Activated CD8-positive, alpha-beta T cell treated with anti-CD3 and anti-CD28 coated beads for 36 hours (primary cell): ENCODE measurements around the gene PDS5A. TPM values are rescaled to one million over a fixed set of nuclear protein-coding genes. Genes with fewer than 3 reads are reported as not detected.
"Not testable (repeated sequence)": the region's sequence is repeated elsewhere in the genome, so short reads cannot be mapped to it uniquely, and the experiment has no call there.

Experiments used
- ATAC-seq: fragments of 200-7000 bp; cut with Tn5 transposase; one replicate; pipeline ENCODE4 v1.10.0; 2021; ENCODE audit warnings: mild to moderate bottlenecking, moderate library complexity
- CTCF ChIA-PET: fragments of 350-600 bp; sonication (Branson Sonifier 250); formaldehyde crosslinking; loops from one replicate; lab custom pipeline; 2021; ENCODE audit warnings: antibody characterized with exemption; lab: Charles Lee
- POLR2A ChIA-PET: fragments of 350-600 bp; sonication (Branson Sonifier 250); formaldehyde crosslinking; loops from one replicate; lab custom pipeline; 2021; ENCODE audit warnings: antibody characterized with exemption; lab: Charles Lee
- DNase-seq: peaks from one replicate; pipeline ENCODE4 v3.0.0-alpha.2; 2020
- H3K27ac Mint-ChIP-seq: one replicate; pipeline ENCODE4 v1.8.0; 2021; ENCODE audit warnings: mild to moderate bottlenecking, mixed read lengths
- H3K27me3 Mint-ChIP-seq: one replicate; pipeline ENCODE4 v1.8.0; 2021; ENCODE audit warnings: mixed read lengths
- H3K36me3 Mint-ChIP-seq: one replicate; pipeline ENCODE4 v1.8.0; 2021; ENCODE audit warnings: low read depth, mixed read lengths
- H3K4me1 Mint-ChIP-seq: one replicate; pipeline ENCODE4 v1.8.0; 2021; ENCODE audit warnings: low read depth, mixed read lengths
- H3K4me3 Mint-ChIP-seq: one replicate; pipeline ENCODE4 v1.8.0; 2021; ENCODE audit warnings: mild to moderate bottlenecking, moderate library complexity, mixed read lengths
- H3K9me3 Mint-ChIP-seq: one replicate; pipeline ENCODE4 v1.8.0; 2021; ENCODE audit warnings: mixed read lengths
- intact Hi-C: fragments of 100-400 bp; cut with micrococcal nuclease; formaldehyde crosslinking; loops from one replicate; pipeline ENCODE4 v1.10.0; 2022
- total RNA-seq, 2 experiments: library from RNA; stranded (reverse); gene quantifications; one replicate each; pipeline ENCODE4 v1.2.3, GENCODE V29; 2021
- TF ChIP-seq, protein P1 (sequence below): fragments of 200-600 bp; IDR thresholded peaks from one replicate; pipeline ENCODE4 v1.8.0; 2022; ENCODE audit warnings: antibody characterized with exemption, mild to moderate bottlenecking

The PDS5A gene
- total RNA-seq, 2 experiments from 2014 or later, result 105 to 106 TPM

GRCh38 chr4:39846120-39846519 lies 131.6 kb downstream of the PDS5A start:
- DNase-seq (no peak), ATAC-seq (no peak)
- intact Hi-C loops, result no loop called here
- Mint-ChIP-seq H3K4me3 (no peak overlapping the region), H3K4me1 (no peaks in the 10 kb centered on the region), H3K27ac (no peak overlapping the region), H3K9me3 (no peaks in the 10 kb centered on the region), H3K36me3 (peaks cover 23% of the 10 kb centered on the region), H3K27me3 (no peaks in the 10 kb centered on the region)
- POLR2A ChIA-PET, result no interaction called here
- TF ChIP-seq, protein P1, sequence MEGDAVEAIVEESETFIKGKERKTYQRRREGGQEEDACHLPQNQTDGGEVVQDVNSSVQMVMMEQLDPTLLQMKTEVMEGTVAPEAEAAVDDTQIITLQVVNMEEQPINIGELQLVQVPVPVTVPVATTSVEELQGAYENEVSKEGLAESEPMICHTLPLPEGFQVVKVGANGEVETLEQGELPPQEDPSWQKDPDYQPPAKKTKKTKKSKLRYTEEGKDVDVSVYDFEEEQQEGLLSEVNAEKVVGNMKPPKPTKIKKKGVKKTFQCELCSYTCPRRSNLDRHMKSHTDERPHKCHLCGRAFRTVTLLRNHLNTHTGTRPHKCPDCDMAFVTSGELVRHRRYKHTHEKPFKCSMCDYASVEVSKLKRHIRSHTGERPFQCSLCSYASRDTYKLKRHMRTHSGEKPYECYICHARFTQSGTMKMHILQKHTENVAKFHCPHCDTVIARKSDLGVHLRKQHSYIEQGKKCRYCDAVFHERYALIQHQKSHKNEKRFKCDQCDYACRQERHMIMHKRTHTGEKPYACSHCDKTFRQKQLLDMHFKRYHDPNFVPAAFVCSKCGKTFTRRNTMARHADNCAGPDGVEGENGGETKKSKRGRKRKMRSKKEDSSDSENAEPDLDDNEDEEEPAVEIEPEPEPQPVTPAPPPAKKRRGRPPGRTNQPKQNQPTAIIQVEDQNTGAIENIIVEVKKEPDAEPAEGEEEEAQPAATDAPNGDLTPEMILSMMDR, result no peak
- CTCF ChIA-PET, result interaction anchor here (0.9 kb wide), 2 partner anchors 64 to 130 kb away, joined by 3 read pairs; no protein-coding TSS in a partner anchor

- DNase-seq (no peak), ATAC-seq (no peak)
- Mint-ChIP-seq H3K4me3 (no peak overlapping the region), H3K27me3 (no peaks in the 10 kb centered on the region), H3K27ac (no peak overlapping the region), H3K4me1 (no peaks in the 10 kb centered on the region), H3K36me3 (peaks cover 43% of the 10 kb centered on the region), H3K9me3 (no peaks in the 10 kb centered on the region)
- TF ChIP-seq, protein P1, result no peak
- intact Hi-C loops, result no loop called here
- POLR2A ChIA-PET, result no interaction called here
- CTCF ChIA-PET, result no interaction called here
These were observed 135.8 kb downstream of the PDS5A start for GRCh38 chr4:39841894-39842293.

- H3K27me3 Mint-ChIP-seq, H3K9me3 Mint-ChIP-seq, H3K4me3 Mint-ChIP-seq, intact Hi-C loops, ATAC-seq, H3K27ac Mint-ChIP-seq, H3K4me1 Mint-ChIP-seq, CTCF ChIA-PET, DNase-seq: not testable (repeated sequence)
- H3K36me3 Mint-ChIP-seq, result peaks cover 51% of the 10 kb centered on the region
- POLR2A ChIA-PET, result interaction anchor here (0.8 kb wide), 1 partner anchor 38 kb away, joined by 3 read pairs; no protein-coding TSS in a partner anchor
These were observed 137.2 kb downstream of the PDS5A start for GRCh38 chr4:39840516-39840915.

GRCh38 chr4:39840027-39840426 lies 137.7 kb downstream of the PDS5A start:
- TF ChIP-seq, protein P1, result no peak
- H3K36me3 Mint-ChIP-seq, result peaks cover 52% of the 10 kb centered on the region
- no peak for DNase-seq
- ATAC-seq, result no peak
- no peak overlapping the region for H3K27ac Mint-ChIP-seq
- no peaks in the 10 kb centered on the region for H3K4me1 Mint-ChIP-seq
- intact Hi-C loops, result no loop called here
- CTCF ChIA-PET, result no interaction called here
- POLR2A ChIA-PET, result interaction anchor here (1.2 kb wide), 1 partner anchor 11 kb away, joined by 3 read pairs; no protein-coding TSS in a partner anchor
- H3K9me3 Mint-ChIP-seq, result no peaks in the 10 kb centered on the region
- H3K27me3 Mint-ChIP-seq, result no peaks in the 10 kb centered on the region
- H3K4me3 Mint-ChIP-seq, result no peak overlapping the region

DNA sequence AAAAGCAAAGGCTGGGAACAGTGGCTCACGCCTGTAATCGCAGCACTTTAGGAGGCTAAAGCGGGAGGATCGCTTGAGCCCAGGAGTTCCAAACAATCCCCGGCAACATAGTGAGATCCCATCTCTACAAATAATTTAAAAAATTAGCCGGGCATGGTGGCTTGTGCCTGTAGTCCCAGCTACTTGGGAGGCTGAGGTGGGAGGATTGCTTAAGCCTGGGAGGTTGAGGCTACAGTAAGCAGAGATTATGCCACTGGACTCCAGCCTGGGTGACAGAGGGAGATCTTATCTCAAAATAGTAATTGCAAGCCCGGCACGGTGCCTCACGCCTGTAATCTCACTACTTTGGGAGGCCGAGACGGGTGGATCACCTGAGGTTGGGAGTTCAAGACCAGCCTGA lies 139.3 kb downstream of the PDS5A start:
- DNase-seq, intact Hi-C loops, H3K9me3 Mint-ChIP-seq, H3K27ac Mint-ChIP-seq, H3K4me1 Mint-ChIP-seq, H3K4me3 Mint-ChIP-seq, POLR2A ChIA-PET, H3K27me3 Mint-ChIP-seq, ATAC-seq, CTCF ChIA-PET: not testable (repeated sequence)
- H3K36me3 Mint-ChIP-seq, result peaks cover 60% of the 10 kb centered on the region

- Mint-ChIP-seq H3K27ac (no peak overlapping the region), H3K4me1 (no peaks in the 10 kb centered on the region), H3K36me3 (peaks cover 57% of the 10 kb centered on the region), H3K4me3 (no peak overlapping the region), H3K9me3 (no peaks in the 10 kb centered on the region), H3K27me3 (no peaks in the 10 kb centered on the region)
- ChIA-PET CTCF (no interaction called here), POLR2A (interaction anchor here (1.2 kb wide), 1 partner anchor 8 kb away, joined by 4 read pairs; no protein-coding TSS in a partner anchor)
- intact Hi-C loops, result no loop called here
- ATAC-seq, result no peak
- TF ChIP-seq, protein P1, result no peak
- DNase-seq, result no peak
These were observed 143.4 kb downstream of the PDS5A start for GRCh38 chr4:39834269-39834668.
